Stimulated activated CD8-positive, alpha-beta memory T cell treated with anti-CD3 and anti-CD28 coated beads, Interleukin-15, amount 100 ng/mL, for 24 hours (primary cell): ENCODE measurements around the gene MBOAT2.
"Not testable (repeated sequence)": the region's sequence is repeated elsewhere in the genome, so short reads cannot be mapped to it uniquely, and the experiment has no call there.

Experiments
- DNase-seq: peaks from one replicate; pipeline ENCODE4 v3.0.0-alpha.2; 2020; ENCODE audit warnings: low read depth

MBOAT2 gene

GRCh38 chr2:8895087-8895912, 108.2 kb downstream of the MBOAT2 start:
- not testable (repeated sequence) for DNase-seq

GRCh38 chr2:8893978-8894820, 109.3 kb downstream of the MBOAT2 start:
- no peak for DNase-seq

GRCh38 chr2:8893474-8893873, 110.0 kb downstream of the MBOAT2 start:
- DNase-seq: no peak

- DNase-seq: no peak
These were observed 111.4 kb downstream of the MBOAT2 start for GRCh38 chr2:8892111-8892510.

- no peak for DNase-seq
These were observed 113.5 kb downstream of the MBOAT2 start for GRCh38 chr2:8889978-8890377.

GRCh38 chr2:8888963-8889362, 114.5 kb downstream of the MBOAT2 start:
- no peak for DNase-seq

GRCh38 chr2:8886876-8887275, 116.6 kb downstream of the MBOAT2 start:
- no peak for DNase-seq

GRCh38 chr2:8886202-8886518, 117.3 kb downstream of the MBOAT2 start:
- no peak for DNase-seq

- no peak for DNase-seq
These were observed 117.9 kb downstream of the MBOAT2 start for GRCh38 chr2:8885449-8886201.

- no peak for DNase-seq
These were observed 118.7 kb downstream of the MBOAT2 start for GRCh38 chr2:8884812-8885211.

GRCh38 chr2:8882094-8882493, 121.4 kb downstream of the MBOAT2 start:
- no peak for DNase-seq

GRCh38 chr2:8877894-8878293, 125.6 kb downstream of the MBOAT2 start:
- no peak for DNase-seq

GRCh38 chr2:8877332-8877731, 126.2 kb downstream of the MBOAT2 start:
- DNase-seq: no peak

- no peak for DNase-seq
These were observed 126.9 kb downstream of the MBOAT2 start for GRCh38 chr2:8876628-8877027.

- no peak for DNase-seq
These were observed 130.6 kb downstream of the MBOAT2 start for GRCh38 chr2:8872821-8873432.

- DNase-seq: no peak
These were observed 133.0 kb downstream of the MBOAT2 start for GRCh38 chr2:8870441-8870840.

GRCh38 chr2:8867363-8867762, 136.1 kb downstream of the MBOAT2 start:
- no peak for DNase-seq

- no peak for DNase-seq
These were observed 140.0 kb downstream of the MBOAT2 start for GRCh38 chr2:8863331-8863953.

- DNase-seq: no peak
These were observed 141.3 kb downstream of the MBOAT2 start for GRCh38 chr2:8862230-8862629.

- DNase-seq: no peak
These were observed 141.7 kb downstream of the MBOAT2 start for GRCh38 chr2:8861797-8862196.

- no peak for DNase-seq
These were observed 143.2 kb downstream of the MBOAT2 start for GRCh38 chr2:8860239-8860638.

- no peak for DNase-seq
These were observed 144.6 kb downstream of the MBOAT2 start for GRCh38 chr2:8858910-8859309.
